ENCODE results near the gene MCTP1.

GRCh38 chr5:95274011-95274410 is 10.9 kb downstream of the MCTP1 start:
- TF ChIP-seq CTCF (conservative IDR thresholded peaks at IDR 0.05; ENCODE audit: low read depth, low read length) (no peak), EZH2 (IDR thresholded peaks at IDR 0.05; ENCODE audit: low read length, unreplicated experiment) (no peak), EZH2phosphoT487 (IDR thresholded peaks at IDR 0.05; ENCODE audit: borderline replicate concordance, low read length) (no peak)
